GM13977 (cell line): ENCODE measurements around the gene AKAP13.
A peak's percentile ranks its signal among the peaks of the same experiment; 100 is the strongest.

ENCODE experiments used
- DNase-seq: peaks from one replicate; pipeline ENCODE4 v3.0.0; 2012; ENCODE audit warnings: low spot score
- in situ Hi-C: fragments of 300-500 bp; cut with MboI; formaldehyde crosslinking; loops from one replicate; pipeline ENCODE4 v1.12.0; 2022; ENCODE audit warnings: low sequenced_read_pairs, low pct_unique_long_range_greater_than_20kb, mixed read lengths, inconsistent platforms; ENCODE audit not compliant: unreplicated experiment
- TF ChIP-seq, protein P1 (sequence below): IDR thresholded peaks from 2 replicates; pipeline ENCODE4 v1.5.1; 2012; ENCODE audit warnings: mild to moderate bottlenecking, control low read depth; ENCODE audit not compliant: insufficient read depth; ENCODE audit errors: extremely low read depth, missing control alignments

Gene AKAP13

DNA sequence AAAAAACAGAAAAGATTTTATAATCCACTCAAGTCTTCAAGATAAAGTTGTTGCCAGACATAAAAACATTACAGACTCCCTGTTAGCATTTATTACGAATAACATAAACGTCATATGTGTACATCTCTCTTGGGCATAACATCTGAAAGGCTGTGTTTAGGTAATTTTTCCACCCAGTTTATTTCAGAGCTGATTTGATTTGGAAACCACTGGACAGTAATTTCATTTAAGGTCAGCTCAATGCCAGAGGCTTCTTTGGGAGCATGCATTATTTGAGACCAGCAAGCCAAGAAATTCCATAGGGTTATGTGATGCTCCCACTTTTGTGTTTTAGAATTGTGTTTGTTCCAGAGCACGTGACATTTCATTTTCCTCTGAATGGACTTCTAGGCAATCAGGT lies 196.0 kb downstream of the AKAP13 start:
- DNase-seq, result no peak
- in situ Hi-C loops, result no loop called here
- TF ChIP-seq, protein P1, sequence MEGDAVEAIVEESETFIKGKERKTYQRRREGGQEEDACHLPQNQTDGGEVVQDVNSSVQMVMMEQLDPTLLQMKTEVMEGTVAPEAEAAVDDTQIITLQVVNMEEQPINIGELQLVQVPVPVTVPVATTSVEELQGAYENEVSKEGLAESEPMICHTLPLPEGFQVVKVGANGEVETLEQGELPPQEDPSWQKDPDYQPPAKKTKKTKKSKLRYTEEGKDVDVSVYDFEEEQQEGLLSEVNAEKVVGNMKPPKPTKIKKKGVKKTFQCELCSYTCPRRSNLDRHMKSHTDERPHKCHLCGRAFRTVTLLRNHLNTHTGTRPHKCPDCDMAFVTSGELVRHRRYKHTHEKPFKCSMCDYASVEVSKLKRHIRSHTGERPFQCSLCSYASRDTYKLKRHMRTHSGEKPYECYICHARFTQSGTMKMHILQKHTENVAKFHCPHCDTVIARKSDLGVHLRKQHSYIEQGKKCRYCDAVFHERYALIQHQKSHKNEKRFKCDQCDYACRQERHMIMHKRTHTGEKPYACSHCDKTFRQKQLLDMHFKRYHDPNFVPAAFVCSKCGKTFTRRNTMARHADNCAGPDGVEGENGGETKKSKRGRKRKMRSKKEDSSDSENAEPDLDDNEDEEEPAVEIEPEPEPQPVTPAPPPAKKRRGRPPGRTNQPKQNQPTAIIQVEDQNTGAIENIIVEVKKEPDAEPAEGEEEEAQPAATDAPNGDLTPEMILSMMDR, result no peak

DNA sequence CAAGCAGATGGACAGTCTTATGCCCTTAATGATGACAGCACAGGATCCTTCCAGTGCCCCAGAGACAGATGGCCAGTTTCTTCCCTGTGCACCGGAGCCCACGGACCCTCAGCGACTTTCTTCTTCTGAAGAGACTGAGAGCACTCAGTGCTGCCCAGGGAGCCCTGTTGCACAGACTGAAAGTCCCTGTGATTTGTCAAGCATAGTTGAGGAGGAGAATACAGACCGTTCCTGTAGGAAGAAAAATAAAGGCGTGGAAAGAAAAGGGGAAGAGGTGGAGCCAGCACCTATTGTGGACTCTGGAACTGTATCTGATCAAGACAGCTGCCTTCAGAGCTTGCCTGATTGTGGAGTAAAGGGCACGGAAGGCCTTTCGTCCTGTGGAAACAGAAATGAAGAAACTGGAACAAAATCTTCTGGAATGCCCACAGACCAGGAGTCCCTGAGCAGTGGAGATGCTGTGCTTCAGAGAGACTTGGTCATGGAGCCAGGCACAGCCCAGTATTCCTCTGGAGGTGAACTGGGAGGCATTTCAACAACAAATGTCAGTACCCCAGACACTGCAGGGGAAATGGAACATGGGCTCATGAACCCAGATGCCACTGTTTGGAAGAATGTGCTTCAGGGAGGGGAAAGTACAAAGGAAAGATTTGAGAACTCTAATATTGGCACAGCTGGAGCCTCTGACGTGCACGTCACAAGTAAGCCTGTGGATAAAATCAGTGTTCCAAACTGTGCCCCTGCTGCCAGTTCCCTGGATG lies 198.7 kb downstream of the AKAP13 start:
- no peak for DNase-seq
- TF ChIP-seq, protein P1, result no peak
- in situ Hi-C loops, result no loop called here

DNA sequence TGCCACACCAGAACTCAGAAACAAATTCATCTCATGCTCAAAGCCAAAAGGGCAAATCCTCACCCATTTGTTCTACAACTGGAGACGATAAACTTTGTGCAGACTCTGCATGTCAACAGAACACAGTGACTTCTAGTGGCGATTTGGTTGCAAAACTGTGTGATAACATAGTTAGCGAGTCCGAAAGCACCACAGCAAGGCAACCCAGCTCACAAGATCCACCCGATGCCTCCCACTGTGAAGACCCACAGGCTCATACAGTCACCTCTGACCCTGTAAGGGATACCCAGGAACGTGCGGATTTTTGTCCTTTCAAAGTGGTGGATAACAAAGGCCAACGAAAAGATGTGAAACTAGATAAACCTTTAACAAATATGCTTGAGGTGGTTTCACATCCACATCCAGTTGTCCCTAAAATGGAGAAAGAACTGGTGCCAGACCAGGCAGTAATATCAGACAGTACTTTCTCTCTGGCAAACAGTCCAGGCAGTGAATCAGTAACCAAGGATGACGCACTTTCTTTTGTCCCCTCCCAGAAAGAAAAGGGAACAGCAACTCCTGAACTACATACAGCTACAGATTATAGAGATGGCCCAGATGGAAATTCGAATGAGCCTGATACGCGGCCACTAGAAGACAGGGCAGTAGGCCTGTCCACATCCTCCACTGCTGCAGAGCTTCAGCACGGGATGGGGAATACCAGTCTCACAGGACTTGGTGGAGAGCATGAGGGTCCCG lies 199.7 kb downstream of the AKAP13 start:
- in situ Hi-C loops, result no loop called here
- no peak for DNase-seq
- TF ChIP-seq, protein P1, result no peak

DNA sequence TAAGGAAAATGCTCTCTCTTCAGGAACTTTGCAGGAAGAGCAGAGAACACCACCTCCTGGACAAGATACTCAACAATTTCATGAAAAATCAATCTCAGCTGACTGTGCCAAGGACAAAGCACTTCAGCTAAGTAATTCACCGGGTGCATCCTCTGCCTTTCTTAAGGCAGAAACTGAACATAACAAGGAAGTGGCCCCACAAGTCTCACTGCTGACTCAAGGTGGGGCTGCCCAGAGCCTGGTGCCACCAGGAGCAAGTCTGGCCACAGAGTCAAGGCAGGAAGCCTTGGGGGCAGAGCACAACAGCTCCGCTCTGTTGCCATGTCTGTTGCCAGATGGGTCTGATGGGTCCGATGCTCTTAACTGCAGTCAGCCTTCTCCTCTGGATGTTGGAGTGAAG lies 200.5 kb downstream of the AKAP13 start:
- TF ChIP-seq, protein P1, result no peak
- in situ Hi-C loops, result no loop called here
- no peak for DNase-seq

DNA sequence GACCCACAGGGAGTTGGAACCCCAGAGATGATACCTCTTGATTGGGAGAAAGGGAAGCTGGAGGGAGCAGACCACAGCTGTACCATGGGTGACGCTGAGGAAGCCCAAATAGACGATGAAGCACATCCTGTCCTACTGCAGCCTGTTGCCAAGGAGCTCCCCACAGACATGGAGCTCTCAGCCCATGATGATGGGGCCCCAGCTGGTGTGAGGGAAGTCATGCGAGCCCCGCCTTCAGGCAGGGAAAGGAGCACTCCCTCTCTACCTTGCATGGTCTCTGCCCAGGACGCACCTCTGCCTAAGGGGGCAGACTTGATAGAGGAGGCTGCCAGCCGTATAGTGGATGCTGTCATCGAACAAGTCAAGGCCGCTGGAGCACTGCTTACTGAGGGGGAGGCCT lies 201.1 kb downstream of the AKAP13 start:
- in situ Hi-C loops, result no loop called here
- TF ChIP-seq, protein P1, result no peak
- DNase-seq, result no peak

DNA sequence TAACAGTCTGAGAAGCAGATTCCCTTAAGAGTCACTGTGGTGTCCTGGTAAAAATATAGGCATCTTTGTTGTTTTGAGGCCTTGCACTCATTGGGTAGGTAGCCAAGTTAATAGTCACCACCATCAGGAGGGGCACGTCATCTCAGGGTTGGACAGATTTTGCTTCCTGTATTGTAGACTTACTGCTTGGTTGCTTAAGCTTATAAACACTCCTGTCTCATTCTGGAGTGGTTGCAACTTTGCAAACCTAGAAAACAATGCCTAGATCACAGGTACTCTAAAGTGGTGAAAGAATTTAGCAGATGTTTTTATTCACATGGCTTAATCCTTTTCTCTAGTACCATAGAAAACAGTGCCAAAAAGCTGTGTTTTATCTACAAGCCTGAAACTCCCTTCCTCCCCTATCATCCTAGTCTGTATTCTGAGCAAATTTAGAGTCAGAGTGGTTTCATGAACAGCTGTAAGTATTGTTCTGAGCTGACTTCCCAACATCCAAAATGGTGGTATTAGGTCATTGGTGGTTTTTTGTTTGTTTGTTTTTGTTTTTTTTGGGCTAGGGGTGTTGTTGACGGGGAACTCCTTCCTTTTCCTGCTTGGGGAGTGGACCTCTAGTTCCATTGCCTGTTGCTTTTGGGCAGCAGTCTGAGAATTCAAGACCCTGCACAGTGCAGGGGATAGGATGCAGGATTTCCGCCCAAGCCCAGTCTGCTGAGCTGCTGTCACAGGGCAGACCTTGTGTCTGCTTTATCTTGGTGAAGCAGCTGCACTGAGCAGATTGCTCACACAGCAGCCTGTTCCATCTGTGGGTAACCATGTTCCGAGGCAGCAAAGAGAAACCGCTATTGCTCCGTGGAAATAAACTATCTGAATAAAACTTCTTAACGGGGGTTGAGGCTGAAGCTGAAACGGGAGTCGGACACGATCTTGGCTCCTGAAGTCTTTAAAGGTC lies 202.0 kb downstream of the AKAP13 start:
- TF ChIP-seq, protein P1, result no peak

More for the DNA sequence above, 202.0 kb downstream of the AKAP13 start:
- peak; percentile 42 for DNase-seq
- in situ Hi-C loops, result no loop called here
